Measurements from ENCODE around the gene VPS13D.

VPS13D gene

DNA sequence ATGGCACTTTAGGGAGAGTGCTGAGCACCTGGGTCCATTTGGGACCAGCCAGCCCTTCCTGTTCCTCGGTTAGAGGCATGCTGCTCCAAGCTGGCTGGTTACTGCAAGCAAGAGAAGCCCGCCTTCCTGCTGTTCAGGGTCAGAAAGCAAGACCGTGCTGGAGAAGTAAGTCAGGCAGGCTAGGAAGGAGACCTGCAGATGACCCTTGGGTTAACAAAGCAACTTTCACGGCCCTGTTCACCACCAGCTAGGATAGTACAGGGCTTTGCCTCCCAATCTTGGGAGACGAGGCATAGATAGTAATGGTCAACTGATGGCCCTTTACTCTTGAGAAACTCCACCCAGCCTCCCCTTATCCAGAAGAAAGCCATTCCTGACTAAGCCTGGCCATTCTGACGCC is 252.1 kb downstream of the VPS13D start:
- no peak overlapping the region for H3K4me3 ChIP-seq (ENCODE audit: low read length)
- TF ChIP-seq CTCF (IDR thresholded peaks at IDR 0.05; ENCODE audit: insufficient read depth, low read depth, low read length, missing control alignments): no peak
- DNase-seq (ENCODE audit: low read depth): no peak

DNA sequence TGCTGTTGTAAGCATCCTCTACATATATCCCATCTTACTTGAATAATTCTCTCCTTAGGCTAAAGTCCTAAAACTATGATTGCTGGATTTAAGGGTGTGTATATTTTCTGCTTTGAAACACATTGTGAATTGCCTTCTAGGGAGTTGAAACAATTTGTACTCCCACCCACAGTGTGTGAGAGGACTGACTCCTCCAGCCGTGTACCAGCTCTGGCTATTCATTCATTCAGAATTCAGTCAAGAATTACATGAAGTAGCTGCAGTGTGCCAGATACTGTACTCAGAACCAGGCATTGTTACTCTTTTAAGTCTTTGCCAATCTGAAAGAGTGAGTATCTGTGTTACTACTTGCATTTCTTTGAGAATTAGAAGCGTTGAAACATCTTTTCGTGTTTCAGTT is 253.2 kb downstream of the VPS13D start:
- no peak for DNase-seq (ENCODE audit: low read depth)
- no peak for TF ChIP-seq CTCF (IDR thresholded peaks at IDR 0.05; ENCODE audit: insufficient read depth, low read depth, low read length, missing control alignments)
- H3K4me3 ChIP-seq (ENCODE audit: low read length): no peak overlapping the region

DNA sequence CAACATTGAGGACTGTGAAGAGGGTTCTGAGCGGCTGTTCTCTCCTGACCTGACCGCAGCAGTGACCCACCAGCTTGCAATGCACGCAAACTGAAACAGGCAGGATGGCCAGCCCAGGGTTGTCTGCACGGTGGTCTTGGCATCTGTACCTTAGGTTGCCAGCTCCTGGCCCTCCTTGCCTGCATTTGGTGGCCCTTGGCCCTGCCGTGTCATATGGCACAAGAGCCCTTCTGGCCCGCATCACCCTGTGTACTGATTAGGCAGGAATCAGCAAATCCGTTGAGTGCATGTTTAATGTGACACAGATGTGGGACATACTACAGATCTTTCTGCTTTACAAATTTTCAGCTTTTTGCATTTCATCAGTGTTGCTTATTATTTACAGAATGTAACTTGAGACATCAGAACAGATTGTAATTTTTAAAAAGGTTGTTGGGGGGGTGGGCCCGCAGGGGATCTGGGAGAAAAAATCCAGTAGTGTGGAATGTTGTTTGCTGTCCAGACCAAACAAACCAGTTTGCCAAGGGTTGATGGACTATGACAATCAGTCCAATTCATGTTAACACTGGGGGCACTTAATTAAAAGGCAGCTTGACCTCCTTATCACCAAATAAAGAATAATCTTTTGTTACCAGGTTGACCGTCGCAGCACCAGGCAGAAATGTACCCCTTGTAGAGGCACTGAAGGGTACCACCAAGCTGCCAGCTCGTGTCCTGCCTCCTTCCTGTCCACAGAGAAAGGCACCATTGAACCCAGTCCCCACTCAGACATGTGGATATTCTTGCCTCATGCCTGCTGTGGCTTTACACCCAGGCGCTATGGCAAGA is 255.6 kb downstream of the VPS13D start:
- no peak for DNase-seq (ENCODE audit: low read depth)
- H3K4me3 ChIP-seq (ENCODE audit: low read length): no peak overlapping the region
- TF ChIP-seq CTCF (IDR thresholded peaks at IDR 0.05; ENCODE audit: insufficient read depth, low read depth, low read length, missing control alignments): no peak

DNA sequence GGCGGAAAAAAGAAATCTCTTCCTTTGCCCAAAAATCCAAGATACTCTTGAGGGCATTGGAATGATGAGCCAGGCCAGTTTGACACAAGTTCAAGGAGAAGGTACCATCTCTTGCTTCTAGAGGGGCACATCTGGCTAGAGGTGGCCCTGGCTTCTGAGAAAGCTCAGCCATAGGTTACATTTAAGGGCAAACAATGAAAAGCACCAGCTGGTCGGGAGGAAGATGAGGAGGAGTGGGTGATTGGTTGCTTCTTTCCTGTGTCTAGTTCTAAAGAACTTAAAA is 256.2 kb downstream of the VPS13D start:
- no peak for DNase-seq (ENCODE audit: low read depth)
- H3K4me3 ChIP-seq (ENCODE audit: low read length): no peak overlapping the region
- no peak for TF ChIP-seq CTCF (IDR thresholded peaks at IDR 0.05; ENCODE audit: insufficient read depth, low read depth, low read length, missing control alignments)

DNA sequence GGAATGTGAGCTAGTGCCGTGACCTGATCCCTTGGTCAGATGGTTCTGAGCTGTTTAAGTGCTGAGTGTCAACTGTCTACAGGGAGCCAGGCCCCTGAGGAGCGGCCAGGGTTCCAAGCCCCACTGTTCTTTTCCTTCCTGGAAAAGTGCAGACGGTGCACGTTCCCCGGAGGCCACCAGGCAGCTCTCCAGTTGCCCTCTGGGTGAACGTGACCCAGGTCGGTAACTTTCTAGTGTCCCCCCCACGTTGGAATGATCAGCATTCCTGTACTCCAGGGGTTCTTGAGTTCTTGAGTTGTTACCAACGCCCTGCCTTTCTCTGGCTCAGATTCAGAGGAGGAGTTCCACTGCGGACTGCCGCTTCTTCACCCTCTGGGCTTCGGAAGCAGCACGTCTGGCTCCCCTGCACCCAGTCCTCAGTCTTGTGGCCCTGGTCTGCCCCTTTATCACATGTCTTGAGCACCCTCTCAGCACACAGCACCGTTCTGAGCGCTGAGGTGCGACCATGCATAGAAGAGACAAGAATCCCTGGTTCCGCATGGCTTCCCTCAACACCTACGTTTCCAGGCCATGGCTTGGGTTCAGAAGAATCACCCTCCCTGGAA is 256.7 kb downstream of the VPS13D start:
- DNase-seq (ENCODE audit: low read depth): no peak
- H3K4me3 ChIP-seq (ENCODE audit: low read length): no peak overlapping the region
- no peak for TF ChIP-seq CTCF (IDR thresholded peaks at IDR 0.05; ENCODE audit: insufficient read depth, low read depth, low read length, missing control alignments)

DNA sequence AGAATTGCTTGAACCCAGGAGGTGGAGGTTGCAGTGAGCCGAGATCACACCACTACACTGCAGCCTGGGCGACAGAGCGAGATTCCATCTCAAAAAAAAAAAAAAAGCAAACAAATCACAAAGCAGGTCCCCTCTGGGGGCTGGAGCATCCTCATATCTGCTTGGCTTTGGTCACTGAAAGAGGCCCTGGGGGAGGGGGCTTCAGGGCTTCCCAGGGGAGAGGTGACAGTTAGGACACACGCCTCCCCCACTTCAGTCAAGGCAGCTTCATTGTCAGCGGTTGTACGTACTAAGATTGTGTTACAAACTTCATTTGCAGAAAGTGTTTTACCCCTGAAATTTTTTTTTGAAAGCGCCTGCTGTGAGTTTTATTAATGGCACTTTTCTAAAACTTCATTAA is 257.7 kb downstream of the VPS13D start:
- no peak overlapping the region for H3K4me3 ChIP-seq (ENCODE audit: low read length)
- DNase-seq (ENCODE audit: low read depth): no peak
- no peak for TF ChIP-seq CTCF (IDR thresholded peaks at IDR 0.05; ENCODE audit: insufficient read depth, low read depth, low read length, missing control alignments)
